ENCODE measurements around the gene SPEF2.

SPEF2 gene

DNA sequence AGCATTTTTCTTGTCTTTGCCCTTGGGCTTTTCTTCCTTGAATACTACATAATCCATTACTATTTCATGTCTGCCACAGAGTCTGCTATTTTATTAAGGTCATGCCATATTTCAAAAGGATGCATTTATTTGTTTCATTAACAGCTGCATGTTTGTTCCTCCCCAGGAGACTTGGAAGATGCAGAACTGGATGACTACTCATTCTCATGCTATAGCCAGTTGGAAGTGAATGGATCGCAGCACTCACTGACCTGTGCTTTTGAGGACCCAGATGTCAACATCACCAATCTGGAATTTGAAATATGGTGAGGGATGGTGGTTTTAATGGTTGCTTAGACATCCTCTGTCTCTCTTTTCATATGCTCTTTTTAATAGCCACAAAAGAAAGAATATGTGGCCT is 243.0 kb downstream of the SPEF2 start:
- no peak for DNase-seq

GRCh38 chr5:35861718-35862117 is 244.1 kb downstream of the SPEF2 start:
- DNase-seq: no peak

- no peak for DNase-seq
Measured at GRCh38 chr5:35862126-35862525, 244.5 kb downstream of the SPEF2 start.

DNA sequence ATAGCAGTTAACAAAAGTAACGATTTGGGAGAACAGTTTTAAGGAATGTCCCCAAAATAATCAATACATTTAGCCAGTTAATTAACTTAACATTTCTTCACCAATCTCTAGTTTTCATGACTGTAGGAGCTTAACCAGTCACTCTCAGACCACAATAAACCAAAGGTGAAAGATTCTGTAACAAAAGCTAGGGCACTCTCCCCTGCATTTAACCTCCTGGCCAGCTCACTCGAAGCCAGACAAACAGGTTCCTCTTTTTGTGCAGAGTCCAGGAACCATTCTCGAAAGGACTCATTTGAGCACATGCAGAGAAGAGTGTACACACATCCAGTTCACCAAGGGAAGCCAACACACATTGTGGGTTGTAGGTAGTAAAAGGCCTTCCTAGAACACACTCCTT is 245.5 kb downstream of the SPEF2 start:
- DNase-seq: no peak

All from stimulated activated CD4-positive, alpha-beta T cell treated with anti-CD3 and anti-CD28 coated beads, Interleukin-15, amount 100 ng/mL, for 24 hours (primary cell).